B cell (primary cell): ENCODE results near the gene PCGF3. TPM values are rescaled to one million over a fixed set of nuclear protein-coding genes. Genes with fewer than 3 reads are reported as not detected.
"Not testable (repeated sequence)": the region's sequence is repeated elsewhere in the genome, so short reads cannot be mapped to it uniquely, and the experiment has no call there.

ENCODE experiments used
- ATAC-seq: fragments of 200-7000 bp; cut with Tn5 transposase; one replicate; pipeline ENCODE4 v1.10.0; 2021; ENCODE audit warnings: low read depth, mild to moderate bottlenecking, moderate number of reproducible peaks, moderate library complexity
- CTCF ChIA-PET: fragments of 350-600 bp; sonication (Branson Sonifier 250); formaldehyde crosslinking; loops from one replicate; lab custom pipeline; 2021; ENCODE audit warnings: antibody characterized with exemption, inconsistent platforms; lab: Charles Lee
- POLR2A ChIA-PET: fragments of 350-600 bp; sonication (Branson Sonifier 250); formaldehyde crosslinking; loops from one replicate; lab custom pipeline; 2021; ENCODE audit warnings: antibody characterized with exemption; lab: Charles Lee
- DNase-seq: peaks from one replicate; pipeline ENCODE4 v3.0.0; 2013
- H2AFZ ChIP-seq: 2 replicates; pipeline ENCODE4 v1.6.1; 2012; ENCODE audit warnings: mild to moderate bottlenecking, low read depth, low read length; ENCODE audit not compliant: insufficient read depth, poor library complexity, severe bottlenecking
- H3K27ac ChIP-seq, 2 donors: 1 replicate in 1 of 2; 2 replicates in 1 of 2; pipeline ENCODE4 v1.5.1; 2012 to 2013; ENCODE audit warnings: low read length in 2 of 2, mild to moderate bottlenecking in 2 of 2, moderate library complexity in 1 of 2
- H3K27me3 ChIP-seq, 4 experiments: fragments of 200-600 bp in 1 of 4; sonication (generic) in 1 of 4; replicated peaks in 1 of 4; 1 replicate in 2 of 4; 2 replicates in 2 of 4; pipeline versions ENCODE4 v1.6.1 to v1.7.0; 2013 to 2016; ENCODE audit warnings: low read length in 3 of 4, mild to moderate bottlenecking in 2 of 4, mixed read lengths in 1 of 4, moderate library complexity in 1 of 4; ENCODE audit not compliant: insufficient read depth in 4 of 4, control insufficient read depth in 3 of 4; ENCODE audit errors: control extremely low read depth in 1 of 4
- H3K36me3 ChIP-seq, 2 experiments: replicated peaks in 1 of 2; 1 replicate in 1 of 2; 2 replicates in 1 of 2; pipeline versions ENCODE4 v1.6.1 to v1.7.1; 2013; ENCODE audit warnings: low read length in 1 of 2; ENCODE audit not compliant: insufficient read depth in 2 of 2, control insufficient read depth in 1 of 2; ENCODE audit errors: control extremely low read depth in 1 of 2, extremely low read depth in 1 of 2
- H3K4me1 ChIP-seq, 2 donors: fragments of 200-600 bp in 1 of 2; sonication (generic) in 1 of 2; 1 replicate in 1 of 2; 2 replicates in 1 of 2; pipeline versions ENCODE4 v1.5.1 to v1.6.1; 2013 to 2017; ENCODE audit warnings: low read length in 2 of 2; ENCODE audit not compliant: control insufficient read depth in 2 of 2, insufficient read depth in 2 of 2
- H3K4me2 ChIP-seq: replicated peaks from 2 replicates; pipeline ENCODE3; 2012; ENCODE audit warnings: mild to moderate bottlenecking, low read depth, low read length; ENCODE audit not compliant: poor library complexity, severe bottlenecking
- H3K4me3 ChIP-seq, 5 experiments: fragments of 200-600 bp in 1 of 5; sonication (generic) in 1 of 5; 1 replicate in 3 of 5; 2 replicates in 2 of 5; pipeline versions ENCODE4 v1.5.1 to v1.7.0; 2011 to 2016; ENCODE audit warnings: low read length in 4 of 5, mild to moderate bottlenecking in 4 of 5, low read depth in 2 of 5, control low read depth in 1 of 5, moderate library complexity in 1 of 5; ENCODE audit not compliant: insufficient read depth in 1 of 5; ENCODE audit errors: control extremely low read depth in 1 of 5, extremely low read depth in 1 of 5
- H3K79me2 ChIP-seq: fragments of 200-600 bp; sonication (generic); one replicate; pipeline ENCODE4 v1.6.0; 2016; ENCODE audit warnings: low read length; ENCODE audit not compliant: control insufficient read depth, insufficient read depth
- H3K9ac ChIP-seq: fragments of 200-600 bp; sonication (generic); 2 replicates; pipeline ENCODE4 v1.6.1; 2017; ENCODE audit warnings: mild to moderate bottlenecking, low read length, moderate library complexity
- H3K9me3 ChIP-seq, 3 donors: one replicate each; pipeline versions ENCODE4 v1.6.1 to v1.7.1; 2013; ENCODE audit warnings: low read length in 2 of 3; ENCODE audit not compliant: control insufficient read depth in 2 of 3, insufficient read depth in 1 of 3; ENCODE audit errors: control extremely low read depth in 1 of 3
- H4K20me1 ChIP-seq: 2 replicates; pipeline ENCODE4 v1.6.0; 2012; ENCODE audit warnings: mild to moderate bottlenecking, low read length; ENCODE audit not compliant: insufficient read depth, control insufficient read depth, poor library complexity, severe bottlenecking
- H3K27ac Mint-ChIP-seq: one replicate; pipeline ENCODE4 v1.8.0; 2021; ENCODE audit warnings: mixed read lengths
- H3K27me3 Mint-ChIP-seq: one replicate; pipeline ENCODE4 v1.8.0; 2021; ENCODE audit warnings: mixed read lengths
- H3K4me1 Mint-ChIP-seq: one replicate; pipeline ENCODE4 v1.8.0; 2021; ENCODE audit warnings: mixed read lengths
- H3K4me3 Mint-ChIP-seq: one replicate; pipeline ENCODE4 v1.8.0; 2021; ENCODE audit warnings: mixed read lengths
- H3K9me3 Mint-ChIP-seq: one replicate; pipeline ENCODE4 v1.8.0; 2022; ENCODE audit warnings: mixed read lengths; ENCODE audit not compliant: insufficient read depth
- EZH2 ChIP-seq: IDR thresholded peaks from 2 replicates; pipeline ENCODE4 v1.6.1; 2012; ENCODE audit warnings: borderline replicate concordance, low read depth, mild to moderate bottlenecking, moderate library complexity, low read length; ENCODE audit not compliant: insufficient read depth, poor library complexity, severe bottlenecking
- WGBS: methylation state at CpG from one replicate; pipeline ENCODE4 v1.1.5; 2013; ENCODE audit warnings: missing lambda C conversion rate; ENCODE audit not compliant: insufficient coverage; 5-methylcytosine and 5-hydroxymethylcytosine counted together
- intact Hi-C: fragments of 100-400 bp; cut with micrococcal nuclease; formaldehyde crosslinking; loops from one replicate; pipeline ENCODE4 v1.10.0; 2022
- polyA plus RNA-seq: library from polyadenylated mRNA; depleted of rRNA; stranded (reverse); fragments of >200 nt; gene quantifications from 2 replicates; pipeline ENCODE4 v1.2.3, GENCODE V29; 2012
- total RNA-seq, 2 donors: library from RNA; stranded (reverse); fragments of 120-200 nt in 1 of 2; gene quantifications; 1 replicate in 1 of 2; 2 replicates in 1 of 2; pipeline versions ENCODE4 v1.2.3 to v1.2.4, GENCODE V29; 2013 to 2022
- TF ChIP-seq, protein P1 (sequence below): fragments of 200-600 bp; IDR thresholded peaks from one replicate; pipeline ENCODE4 v1.8.0; 2022; ENCODE audit warnings: antibody characterized with exemption, mild to moderate bottlenecking

PCGF3 gene
- total and polyA plus RNA-seq, 2 donors (not counting 1 experiment from before 2014, with no cell fraction given): 65.7 to 90.3 TPM

DNA sequence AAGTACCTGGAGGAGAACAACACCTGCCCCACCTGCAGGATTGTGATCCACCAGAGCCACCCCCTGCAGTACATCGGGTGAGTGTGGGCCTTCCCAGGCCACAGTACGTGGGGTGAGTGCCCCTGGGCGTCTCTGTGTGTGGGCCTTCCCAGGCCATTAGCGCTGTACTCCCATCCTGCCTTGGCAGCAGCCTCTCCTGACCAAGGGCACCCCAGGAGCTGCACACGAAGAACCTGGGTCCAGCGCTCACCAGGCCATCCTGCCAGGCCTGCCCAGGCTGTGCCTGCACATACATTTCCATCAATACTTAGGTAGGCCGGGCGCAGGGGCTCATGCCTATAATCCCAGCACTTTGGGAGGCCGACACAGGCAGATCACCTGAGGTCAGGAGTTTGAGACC, 29.3 kb downstream of the PCGF3 start:
- H3K4me3 Mint-ChIP-seq: no peak overlapping the region
- no peak overlapping the region for H3K4me3 ChIP-seq
- H3K27me3 Mint-ChIP-seq: no peaks in the 10 kb centered on the region
- CTCF ChIA-PET: no interaction called here
- H3K27ac ChIP-seq: no peak overlapping the region
- H3K36me3 ChIP-seq: peaks cover 0 to 65% of the 10 kb centered on the region in 2 experiments
- intact Hi-C loops: no loop called here
- no peak overlapping the region for H3K27ac Mint-ChIP-seq
- peaks cover 0 to 4% (median 0%) of the 10 kb centered on the region in 3 donors for H3K9me3 ChIP-seq
- no peak for TF ChIP-seq EZH2
- TF ChIP-seq, protein P1, sequence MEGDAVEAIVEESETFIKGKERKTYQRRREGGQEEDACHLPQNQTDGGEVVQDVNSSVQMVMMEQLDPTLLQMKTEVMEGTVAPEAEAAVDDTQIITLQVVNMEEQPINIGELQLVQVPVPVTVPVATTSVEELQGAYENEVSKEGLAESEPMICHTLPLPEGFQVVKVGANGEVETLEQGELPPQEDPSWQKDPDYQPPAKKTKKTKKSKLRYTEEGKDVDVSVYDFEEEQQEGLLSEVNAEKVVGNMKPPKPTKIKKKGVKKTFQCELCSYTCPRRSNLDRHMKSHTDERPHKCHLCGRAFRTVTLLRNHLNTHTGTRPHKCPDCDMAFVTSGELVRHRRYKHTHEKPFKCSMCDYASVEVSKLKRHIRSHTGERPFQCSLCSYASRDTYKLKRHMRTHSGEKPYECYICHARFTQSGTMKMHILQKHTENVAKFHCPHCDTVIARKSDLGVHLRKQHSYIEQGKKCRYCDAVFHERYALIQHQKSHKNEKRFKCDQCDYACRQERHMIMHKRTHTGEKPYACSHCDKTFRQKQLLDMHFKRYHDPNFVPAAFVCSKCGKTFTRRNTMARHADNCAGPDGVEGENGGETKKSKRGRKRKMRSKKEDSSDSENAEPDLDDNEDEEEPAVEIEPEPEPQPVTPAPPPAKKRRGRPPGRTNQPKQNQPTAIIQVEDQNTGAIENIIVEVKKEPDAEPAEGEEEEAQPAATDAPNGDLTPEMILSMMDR: no peak
- no peak overlapping the region for H2AFZ ChIP-seq
- no peak overlapping the region for H3K9ac ChIP-seq
- peaks cover 14% of the 10 kb centered on the region for H4K20me1 ChIP-seq
- 99% methylated on average over 6 of the region's 9 CpGs for WGBS
- peaks cover 2% of the 10 kb centered on the region for H3K4me1 Mint-ChIP-seq
- no peaks in the 10 kb centered on the region for H3K9me3 Mint-ChIP-seq
- peaks cover 5% of the 10 kb centered on the region for H3K79me2 ChIP-seq
- POLR2A ChIA-PET: interaction anchor here (0.6 kb wide), 1 partner anchor 1112 kb away, joined by 6 read pairs; no protein-coding TSS in a partner anchor
- H3K4me2 ChIP-seq: no peak overlapping the region
- ATAC-seq (no peak), DNase-seq (no peak)
- H3K4me1 ChIP-seq: peaks cover 0 to 4% of the 10 kb centered on the region in 2 donors
- H3K27me3 ChIP-seq: no peaks in the 10 kb centered on the region

DNA sequence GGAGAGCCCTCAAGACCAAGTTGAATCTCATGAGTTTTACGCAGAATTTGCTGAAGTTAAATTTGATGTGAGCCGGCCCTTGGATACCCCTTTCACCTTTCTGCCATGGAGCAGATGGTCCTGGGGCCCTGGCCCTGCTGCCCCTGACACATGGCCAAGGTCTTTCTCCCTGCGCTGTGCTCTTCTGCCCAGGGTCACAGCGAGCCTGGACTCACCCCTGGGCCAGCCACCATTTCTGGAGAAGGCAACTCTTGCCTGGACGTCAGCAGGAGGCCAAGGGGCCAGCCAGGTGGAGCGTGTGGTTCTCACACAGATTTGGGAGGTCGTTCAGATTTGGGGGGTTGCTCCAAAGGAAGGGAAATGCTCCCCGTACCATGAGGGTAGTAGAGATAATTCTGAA, 30.0 kb downstream of the PCGF3 start:
- DNase-seq (no peak), ATAC-seq (no peak)
- 98% methylated on average over 7 of the region's 8 CpGs for whole genome bisulfite sequencing
- TF ChIP-seq, protein P1: no peak
- POLR2A ChIA-PET: no interaction called here
- H3K4me3 ChIP-seq: no peak overlapping the region
- CTCF ChIA-PET: no interaction called here
- H3K27ac ChIP-seq: no peak overlapping the region
- peaks cover 0 to 4% of the 10 kb centered on the region in 2 donors for H3K4me1 ChIP-seq
- H3K9ac ChIP-seq: no peak overlapping the region
- H3K9me3 ChIP-seq: peaks cover 0 to 4% (median 0%) of the 10 kb centered on the region in 3 donors
- H3K4me2 ChIP-seq: no peak overlapping the region
- H3K36me3 ChIP-seq: peaks cover 0 to 65% of the 10 kb centered on the region in 2 experiments
- Mint-ChIP-seq H3K27me3 (no peaks in the 10 kb centered on the region), H3K4me1 (peaks cover 2% of the 10 kb centered on the region), H3K9me3 (no peaks in the 10 kb centered on the region), H3K4me3 (no peak overlapping the region), H3K27ac (no peak overlapping the region)
- peaks cover 8% of the 10 kb centered on the region for H4K20me1 ChIP-seq
- intact Hi-C loops: no loop called here
- peaks cover under 1% of the 10 kb centered on the region for H3K79me2 ChIP-seq
- H3K27me3 ChIP-seq: no peaks in the 10 kb centered on the region
- no peak overlapping the region for H2AFZ ChIP-seq

DNA sequence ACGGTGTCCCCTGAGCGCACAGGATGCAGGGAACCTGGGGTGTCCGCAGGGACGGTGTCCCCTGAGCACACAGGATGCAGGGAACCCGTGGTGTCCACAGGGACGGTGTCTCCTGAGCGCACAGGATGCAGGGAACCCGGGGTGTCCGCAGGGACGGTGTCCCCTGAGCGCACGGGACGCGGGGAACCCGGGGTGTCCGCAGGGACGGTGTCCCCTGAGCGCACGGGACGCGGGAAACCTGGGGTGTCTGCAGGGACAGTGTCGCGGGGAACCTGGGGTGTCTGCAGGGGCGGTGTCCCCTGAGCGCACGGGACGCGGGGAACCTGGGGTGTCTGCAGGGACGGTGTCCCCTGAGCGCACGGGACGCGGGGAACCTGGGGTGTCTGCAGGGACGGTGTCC, 30.9 kb downstream of the PCGF3 start:
- H3K27me3 ChIP-seq, H3K9ac ChIP-seq, H3K4me3 ChIP-seq, H3K79me2 ChIP-seq, H3K27ac ChIP-seq, ATAC-seq, H4K20me1 ChIP-seq, H3K27ac Mint-ChIP-seq, H3K4me2 ChIP-seq, H3K4me1 Mint-ChIP-seq, POLR2A ChIA-PET, H2AFZ ChIP-seq, intact Hi-C loops, DNase-seq, H3K9me3 ChIP-seq, H3K4me3 Mint-ChIP-seq, H3K4me1 ChIP-seq, CTCF ChIA-PET, H3K27me3 Mint-ChIP-seq, H3K9me3 Mint-ChIP-seq: not testable (repeated sequence)
- WGBS: 96% methylated on average over 23 of the region's 34 CpGs
- peaks cover 0 to 61% of the 10 kb centered on the region in 2 experiments for H3K36me3 ChIP-seq
